H1 (cell line): ENCODE measurements around the gene FNDC1. TPM values are rescaled to one million over a fixed set of nuclear protein-coding genes. Genes with fewer than 3 reads are reported as not detected.

Experiments used
- CTCF ChIA-PET: fragments of 300-600 bp; sonication (Branson Sonifier 250); formaldehyde crosslinking; loops from one replicate; lab custom pipeline; 2021; ENCODE audit not compliant: partially characterized antibody; lab: Charles Lee
- POLR2A ChIA-PET: fragments of 300-600 bp; sonication (Branson Sonifier 250); formaldehyde crosslinking; loops from one replicate; lab custom pipeline; 2021; ENCODE audit warnings: inconsistent platforms; ENCODE audit not compliant: partially characterized antibody; lab: Charles Lee
- DNase-seq, 2 experiments: peaks; one replicate each; pipeline versions ENCODE4 v3.0.0 to v3.0.0-alpha.2; 2010 to 2022; ENCODE audit warnings: low spot score in 2 of 2, low read depth in 1 of 2, mixed read lengths in 1 of 2
- FAIRE-seq: peaks from 2 replicates; lab custom pipeline; 2011; peaks lifted over from hg19 to GRCh38; lab: Jason Lieb, UNC
- H2AFZ ChIP-seq: 2 replicates; pipeline ENCODE4 v1.8.1; 2012; ENCODE audit warnings: low read length, inconsistent platforms
- H2AK5ac ChIP-seq: 2 replicates; pipeline ENCODE4 v1.6.1; 2013; ENCODE audit warnings: low read depth, low read length
- H2BK120ac ChIP-seq: replicated peaks from 2 replicates; pipeline ENCODE3; 2013; ENCODE audit warnings: low read depth, low read length, inconsistent platforms
- H2BK12ac ChIP-seq: 2 replicates; pipeline ENCODE4 v1.6.1; 2013; ENCODE audit warnings: low read depth, low read length
- H2BK15ac ChIP-seq: 2 replicates; pipeline ENCODE4 v1.6.1; 2013; ENCODE audit warnings: low read length
- H2BK20ac ChIP-seq: 2 replicates; pipeline ENCODE4 v1.6.1; 2013; ENCODE audit warnings: low read length
- H2BK5ac ChIP-seq: 2 replicates; pipeline ENCODE4 v1.6.1; 2013; ENCODE audit warnings: low read depth, low read length
- H3K14ac ChIP-seq: 2 replicates; pipeline ENCODE4 v1.6.1; 2013; ENCODE audit warnings: inconsistent platforms; ENCODE audit not compliant: insufficient read length
- H3K18ac ChIP-seq: 2 replicates; pipeline ENCODE4 v1.6.1; 2013; ENCODE audit warnings: low read length; ENCODE audit errors: extremely low read depth
- H3K23ac ChIP-seq: 2 replicates; pipeline ENCODE4 v1.6.1; 2013; ENCODE audit warnings: inconsistent platforms; ENCODE audit not compliant: insufficient read length
- H3K23me2 ChIP-seq: 2 replicates; pipeline ENCODE4 v1.6.1; 2013; ENCODE audit warnings: low read depth, low read length
- H3K27ac ChIP-seq: 2 replicates; pipeline ENCODE4 v1.6.1; 2011; ENCODE audit warnings: low read depth, low read length, inconsistent platforms
- H3K27me3 ChIP-seq, 4 experiments: replicated peaks in 1 of 4; 1 replicate in 1 of 4; 2 replicates in 3 of 4; pipeline versions ENCODE4 v1.6.1 to v1.8.1; 2011 to 2013; ENCODE audit warnings: low read length in 3 of 4, mild to moderate bottlenecking in 3 of 4, inconsistent platforms in 2 of 4, mixed read lengths in 2 of 4, moderate library complexity in 1 of 4; ENCODE audit not compliant: control insufficient read depth in 3 of 4, insufficient read depth in 3 of 4; ENCODE audit errors: extremely low read depth in 1 of 4
- H3K36me3 ChIP-seq, 4 experiments: 2 replicates each; pipeline versions ENCODE4 v1.6.1 to v1.8.1; 2011 to 2013; ENCODE audit warnings: mild to moderate bottlenecking in 4 of 4, low read length in 3 of 4, moderate library complexity in 2 of 4, control low read depth in 1 of 4, inconsistent platforms in 1 of 4; ENCODE audit not compliant: insufficient read depth in 4 of 4, control insufficient read depth in 2 of 4
- H3K4ac ChIP-seq: replicated peaks from 2 replicates; pipeline ENCODE3; 2013; ENCODE audit warnings: low read length, low read depth, mixed read lengths, inconsistent platforms; ENCODE audit not compliant: insufficient read length
- H3K4me1 ChIP-seq, 4 experiments: replicated peaks in 1 of 4; 1 replicate in 1 of 4; 2 replicates in 3 of 4; pipeline versions ENCODE4 v1.6.1 to v1.8.1; 2011 to 2013; ENCODE audit warnings: low read length in 3 of 4, inconsistent platforms in 2 of 4, mixed read lengths in 1 of 4; ENCODE audit not compliant: insufficient read depth in 4 of 4, control insufficient read depth in 3 of 4
- H3K4me2 ChIP-seq, 2 experiments: 2 replicates each; pipeline versions ENCODE4 v1.6.1 to v1.8.1; 2011 to 2013; ENCODE audit warnings: low read depth in 2 of 2, low read length in 2 of 2, control low read depth in 1 of 2, inconsistent platforms in 1 of 2, mild to moderate bottlenecking in 1 of 2; ENCODE audit not compliant: insufficient read depth in 1 of 2
- H3K4me3 ChIP-seq, 4 experiments: fragments of 200-600, 300-600 bp in 1 of 4; sonication (generic), shearing (Covaris generic), sonication (Bioruptor Twin) in 1 of 4; 2 replicates each; pipeline versions ENCODE4 v1.5.1 to v1.8.1; 2011 to 2016; ENCODE audit warnings: low read length in 4 of 4, low read depth in 3 of 4, control low read depth in 2 of 4, inconsistent platforms in 2 of 4, mild to moderate bottlenecking in 2 of 4, mixed read lengths in 1 of 4, moderate library complexity in 1 of 4; ENCODE audit not compliant: insufficient read depth in 2 of 4; ENCODE audit errors: extremely low read depth in 1 of 4
- H3K56ac ChIP-seq: replicated peaks from 2 replicates; pipeline ENCODE3; 2013; ENCODE audit warnings: low read depth, mild to moderate bottlenecking, mixed read lengths, low read length, inconsistent platforms; ENCODE audit not compliant: insufficient read length
- H3K79me1 ChIP-seq: 2 replicates; pipeline ENCODE4 v1.6.1; 2013; ENCODE audit warnings: low read depth, low read length, control low read depth
- H3K79me2 ChIP-seq, 2 experiments: 2 replicates each; pipeline versions ENCODE4 v1.6.1 to v1.8.1; 2012 to 2013; ENCODE audit warnings: low read length in 2 of 2, mild to moderate bottlenecking in 2 of 2, inconsistent platforms in 1 of 2; ENCODE audit not compliant: insufficient read depth in 2 of 2, control insufficient read depth in 1 of 2
- H3K9ac ChIP-seq, 4 experiments: replicated peaks in 1 of 4; 1 replicate in 1 of 4; 2 replicates in 3 of 4; pipeline versions ENCODE4 v1.6.1 to v1.8.1; 2011 to 2013; ENCODE audit warnings: low read depth in 3 of 4, low read length in 3 of 4, control low read depth in 2 of 4, mild to moderate bottlenecking in 2 of 4, moderate library complexity in 2 of 4, inconsistent platforms in 1 of 4; ENCODE audit errors: extremely low read depth in 1 of 4
- H3K9me3 ChIP-seq, 2 experiments: 2 replicates each; pipeline versions ENCODE4 v1.6.1 to v1.8.1; 2012 to 2013; ENCODE audit warnings: mild to moderate bottlenecking in 2 of 2, moderate library complexity in 2 of 2, control low read depth in 1 of 2, inconsistent platforms in 1 of 2, low read depth in 1 of 2, low read length in 1 of 2, mixed read lengths in 1 of 2; ENCODE audit not compliant: insufficient read depth in 2 of 2
- H4K20me1 ChIP-seq, 2 experiments: replicated peaks in 1 of 2; 2 replicates each; pipeline versions ENCODE3 to v1.8.1; 2011 to 2013; ENCODE audit warnings: inconsistent platforms in 2 of 2, low read length in 2 of 2, mild to moderate bottlenecking in 1 of 2; ENCODE audit not compliant: insufficient read depth in 2 of 2, control insufficient read depth in 1 of 2
- H4K5ac ChIP-seq: 2 replicates; pipeline ENCODE4 v1.6.1; 2013; ENCODE audit warnings: low read length, low read depth, mixed read lengths, inconsistent platforms; ENCODE audit not compliant: insufficient read length
- H4K8ac ChIP-seq: 2 replicates; pipeline ENCODE4 v1.8.0; 2013; ENCODE audit warnings: mild to moderate bottlenecking, moderate library complexity, low read length, inconsistent platforms; ENCODE audit not compliant: insufficient read depth; ENCODE audit errors: extremely low read depth
- H4K91ac ChIP-seq: replicated peaks from 2 replicates; pipeline ENCODE3; 2013; ENCODE audit warnings: low read length, mixed read lengths, inconsistent platforms; ENCODE audit not compliant: insufficient read length
- CBX5 ChIP-seq: fragments of 300-800, 300-1000 bp; sonication (generic); IDR thresholded peaks from 2 replicates; pipeline ENCODE4 v1.7.1; 2016; ENCODE audit warnings: antibody characterized with exemption, low read length, low read depth
- CTBP2 ChIP-seq: IDR thresholded peaks from 2 replicates; pipeline ENCODE4 v1.7.0; 2011; ENCODE audit warnings: borderline replicate concordance, mild to moderate bottlenecking, moderate library complexity, mixed read lengths, low read length; ENCODE audit not compliant: insufficient read depth, insufficient read length
- JUN ChIP-seq: IDR thresholded peaks from 2 replicates; pipeline ENCODE4 v1.6.1; 2011; ENCODE audit warnings: low read depth, mild to moderate bottlenecking, improper control_type of control experiment, low read length
- SP2 ChIP-seq: IDR thresholded peaks from 2 replicates; pipeline ENCODE4 v1.6.1; 2012; ENCODE audit warnings: mild to moderate bottlenecking, low read length, inconsistent platforms
- TBP ChIP-seq: IDR thresholded peaks from 2 replicates; pipeline ENCODE4 v1.6.1; 2011; ENCODE audit warnings: low read depth, low read length, improper control_type of control experiment
- YY1 ChIP-seq: IDR thresholded peaks from 2 replicates; pipeline ENCODE4 v1.6.1; 2011; ENCODE audit warnings: low read depth, mild to moderate bottlenecking, low read length
- WGBS, 2 experiments: shearing (Covaris generic) in 1 of 2; methylation state at CpG; one replicate each; pipeline versions ENCODE4 v1.1.6 to v1.1.7; 2013 to 2015; ENCODE audit warnings: low lambda C conversion rate in 2 of 2, mixed read lengths in 2 of 2, inconsistent platforms in 1 of 2, low coverage in 1 of 2, missing lambda C conversion rate in 1 of 2; ENCODE audit not compliant: insufficient replicate concordance in 2 of 2, insufficient coverage in 1 of 2, insufficient read length in 1 of 2; ENCODE audit errors: extremely low coverage in 1 of 2, missing lambda C conversion rate in 1 of 2; 5-methylcytosine and 5-hydroxymethylcytosine counted together
- polyA plus RNA-seq, 7 experiments: library from polyadenylated mRNA; depleted of rRNA in 3 of 7; stranded (reverse) in 5 of 7; unstranded in 2 of 7; fragments of >200 nt in 5 of 7; fragments of 200-250 nt in 2 of 7; gene quantifications; 1 replicate in 5 of 7; 2 replicates in 1 of 7; 4 replicates in 1 of 7; pipeline versions ENCODE4 v1.2.1 to v1.2.3, GENCODE V29; 2011 to 2013; ENCODE audit warnings: missing spikeins in 2 of 7, mixed read lengths in 2 of 7
- total RNA-seq: library from RNA; stranded (reverse); fragmentation: NEBNext Ultra II Directional; extraction: Animal tissue kit (Norgen Biotek cat#: 25700); gene quantifications from 2 replicates; pipeline ENCODE4 v1.2.1, GENCODE V29; 2021
- TF ChIP-seq, protein P1 (sequence below): IDR thresholded peaks from 2 replicates; pipeline ENCODE4 v1.6.1; 2012; ENCODE audit warnings: inconsistent platforms

FNDC1 gene
- total and polyA plus RNA-seq, 2 of the 8 experiments (the other 6 are each of a cell fraction or from before 2014, with no cell fraction given) = 0.06 to 0.30 TPM

DNA sequence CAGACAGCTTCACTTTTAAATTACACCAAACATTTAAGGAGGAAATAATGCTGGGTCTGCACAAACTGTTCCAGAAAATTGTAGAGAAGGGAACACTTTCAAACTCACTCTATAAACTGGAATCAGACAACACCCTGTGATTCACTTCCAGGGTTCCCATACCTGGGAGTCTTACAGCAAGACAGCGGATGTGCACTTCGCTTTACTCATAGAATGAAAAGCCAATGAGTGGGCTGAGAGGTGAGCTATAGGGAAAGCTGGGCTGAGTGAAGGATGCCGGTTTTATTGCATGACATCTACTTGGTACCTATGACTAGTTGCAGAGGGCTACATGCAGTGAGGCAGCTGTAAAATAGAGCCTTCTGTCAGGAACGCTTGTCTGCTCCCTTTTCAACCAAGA lies 152.1 kb downstream of the FNDC1 start:
- CTCF ChIA-PET = no interaction called here
- POLR2A ChIA-PET = no interaction called here
- no peaks in the 10 kb centered on the region for H3K27me3 ChIP-seq

More for the DNA sequence above, 152.1 kb downstream of the FNDC1 start:
- Histone ChIP-seq H3K23ac (no peak overlapping the region), H3K4ac (no peak overlapping the region), H2AK5ac (no peak overlapping the region), H3K9ac (no peak overlapping the region), H3K4me1 (no peaks in the 10 kb centered on the region), H3K23me2 (no peaks in the 10 kb centered on the region), H3K9me3 (peaks cover 77 to 80% of the 10 kb centered on the region in 2 experiments), H3K4me2 (no peak overlapping the region), H4K5ac (no peak overlapping the region), H4K8ac (no peak overlapping the region), H3K4me3 (no peak overlapping the region), H4K20me1 (no peaks in the 10 kb centered on the region), H3K27ac (no peak overlapping the region), H3K14ac (no peak overlapping the region), H2BK12ac (no peak overlapping the region), H3K56ac (no peak overlapping the region), H2BK15ac (no peak overlapping the region), H3K79me2 (no peaks in the 10 kb centered on the region), H2BK20ac (no peak overlapping the region), H4K91ac (no peak overlapping the region), H3K18ac (no peak overlapping the region), H3K36me3 (no peaks in the 10 kb centered on the region), H2BK120ac (no peak overlapping the region), H2AFZ (no peak overlapping the region), H3K79me1 (no peaks in the 10 kb centered on the region), H2BK5ac (no peak overlapping the region)
- TF ChIP-seq, protein P1, sequence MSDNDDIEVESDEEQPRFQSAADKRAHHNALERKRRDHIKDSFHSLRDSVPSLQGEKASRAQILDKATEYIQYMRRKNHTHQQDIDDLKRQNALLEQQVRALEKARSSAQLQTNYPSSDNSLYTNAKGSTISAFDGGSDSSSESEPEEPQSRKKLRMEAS = no peak
- no peak for TF ChIP-seq CTBP2
- no peak for TF ChIP-seq SP2
- no peak for TF ChIP-seq YY1
- no peak for TF ChIP-seq JUN
- no peak for TF ChIP-seq TBP
- TF ChIP-seq CBX5 = no peak
- no peak for DNase-seq
- 76% methylated on average over 4 of the region's 4 CpGs; no CpG with 5 or more reads in 1 of the 2 experiments for WGBS, 2 experiments
- FAIRE-seq = no peak
